Endothelial cell (in vitro differentiated cells): Measurements from ENCODE around the gene KIF16B. TPM values are rescaled to one million over a fixed set of nuclear protein-coding genes. Genes with fewer than 3 reads are reported as not detected.

ENCODE experiments used
- DNase-seq: peaks from one replicate; pipeline ENCODE4 v3.0.0; 2021; ENCODE audit warnings: low spot score
- H3K27ac Mint-ChIP-seq: one replicate; pipeline ENCODE4 v1.8.0; 2021; ENCODE audit warnings: mixed read lengths, inconsistent platforms; ENCODE audit not compliant: unreplicated experiment
- H3K27me3 Mint-ChIP-seq: one replicate; pipeline ENCODE4 v1.8.0; 2021; ENCODE audit warnings: mild to moderate bottlenecking, moderate library complexity, mixed read lengths, inconsistent platforms; ENCODE audit not compliant: unreplicated experiment
- H3K36me3 Mint-ChIP-seq: one replicate; pipeline ENCODE4 v1.8.0; 2021; ENCODE audit warnings: mild to moderate bottlenecking, low read depth, mixed read lengths, inconsistent platforms; ENCODE audit not compliant: unreplicated experiment
- H3K4me1 Mint-ChIP-seq: one replicate; pipeline ENCODE4 v1.8.0; 2021; ENCODE audit warnings: mild to moderate bottlenecking, mixed read lengths, inconsistent platforms; ENCODE audit not compliant: unreplicated experiment
- H3K4me3 Mint-ChIP-seq: one replicate; pipeline ENCODE4 v1.8.0; 2021; ENCODE audit warnings: mild to moderate bottlenecking, mixed read lengths, inconsistent platforms; ENCODE audit not compliant: unreplicated experiment
- H3K9me3 Mint-ChIP-seq: one replicate; pipeline ENCODE4 v1.8.0; 2021; ENCODE audit warnings: mixed read lengths, inconsistent platforms; ENCODE audit not compliant: unreplicated experiment
- CTCF ChIP-seq: fragments of 200-600 bp; sonication (generic); IDR thresholded peaks from one replicate; pipeline ENCODE4 v1.5.0; 2021; ENCODE audit warnings: antibody characterized with exemption; ENCODE audit not compliant: unreplicated experiment
- total RNA-seq: library from RNA; stranded (reverse); fragmentation: NEBNext Ultra II Directional; extraction: Animal tissue kit (Norgen Biotek cat#: 25700); gene quantifications from one replicate; pipeline ENCODE4 v1.2.1, GENCODE V29; 2021; ENCODE audit not compliant: unreplicated experiment

KIF16B gene
- total RNA-seq, 1 donor from 2014 or later, result 10.5 TPM

- no peak for DNase-seq
- H3K4me3 Mint-ChIP-seq, result no peak overlapping the region
- H3K27ac Mint-ChIP-seq, result no peak overlapping the region
- no peaks in the 10 kb centered on the region for H3K4me1 Mint-ChIP-seq
- TF ChIP-seq CTCF, result no peak
- peaks cover 3% of the 10 kb centered on the region for H3K9me3 Mint-ChIP-seq
- H3K27me3 Mint-ChIP-seq, result peaks cover 2% of the 10 kb centered on the region
- H3K36me3 Mint-ChIP-seq, result peaks cover 13% of the 10 kb centered on the region
Observed at GRCh38 chr20:16407251-16408067, 165.8 kb downstream of the KIF16B start.

- Mint-ChIP-seq H3K4me3 (no peak overlapping the region), H3K27ac (no peak overlapping the region), H3K36me3 (peaks cover 4% of the 10 kb centered on the region), H3K4me1 (no peaks in the 10 kb centered on the region), H3K27me3 (peaks cover 2% of the 10 kb centered on the region), H3K9me3 (no peaks in the 10 kb centered on the region)
- no peak for DNase-seq
- TF ChIP-seq CTCF, result no peak
Observed at GRCh38 chr20:16405254-16405653, 168.0 kb downstream of the KIF16B start.

GRCh38 chr20:16404640-16405039 lies 168.6 kb downstream of the KIF16B start:
- Mint-ChIP-seq H3K36me3 (peaks cover 8% of the 10 kb centered on the region), H3K4me1 (no peaks in the 10 kb centered on the region), H3K27me3 (peaks cover 1% of the 10 kb centered on the region), H3K9me3 (no peaks in the 10 kb centered on the region), H3K4me3 (no peak overlapping the region), H3K27ac (no peak overlapping the region)
- no peak for TF ChIP-seq CTCF
- DNase-seq, result no peak

GRCh38 chr20:16404171-16404570 lies 169.1 kb downstream of the KIF16B start:
- H3K9me3 Mint-ChIP-seq, result no peaks in the 10 kb centered on the region
- no peak for TF ChIP-seq CTCF

GRCh38 chr20:16400234-16400633 lies 173.0 kb downstream of the KIF16B start:
- H3K27ac Mint-ChIP-seq, result no peak overlapping the region
- peaks cover 21% of the 10 kb centered on the region for H3K36me3 Mint-ChIP-seq
- no peak for DNase-seq
- no peaks in the 10 kb centered on the region for H3K9me3 Mint-ChIP-seq
- no peaks in the 10 kb centered on the region for H3K27me3 Mint-ChIP-seq
- no peak overlapping the region for H3K4me3 Mint-ChIP-seq
- no peak for TF ChIP-seq CTCF
- H3K4me1 Mint-ChIP-seq, result peaks cover 12% of the 10 kb centered on the region

More at GRCh38 chr20:16404171-16404570, 169.1 kb downstream of the KIF16B start:
- H3K4me3 Mint-ChIP-seq, result no peak overlapping the region
- no peak overlapping the region for H3K27ac Mint-ChIP-seq
- no peak for DNase-seq
- no peaks in the 10 kb centered on the region for H3K27me3 Mint-ChIP-seq
- H3K36me3 Mint-ChIP-seq, result peaks cover 13% of the 10 kb centered on the region
- H3K4me1 Mint-ChIP-seq, result no peaks in the 10 kb centered on the region
